SK-N-SH (cell line): ENCODE data around the gene SLC13A3. TPM values are rescaled to one million over a fixed set of nuclear protein-coding genes. Genes with fewer than 3 reads are reported as not detected.

Source experiments
- CTCF ChIA-PET: fragments of 300-600, 350-600 bp; formaldehyde crosslinking; extraction: SDS; loops from one replicate; lab custom pipeline; 2021; lab: Yijun Ruan, JAX
- POLR2A ChIA-PET: fragments of 350-600 bp; sonication (Branson Sonifier 250); formaldehyde crosslinking; extraction: SDS; loops from one replicate; lab custom pipeline; 2020; ENCODE audit warnings: antibody characterized with exemption, inconsistent platforms; lab: Yijun Ruan, JAX
- DNase-seq: peaks from one replicate; pipeline ENCODE4 v3.0.0; 2012
- H2AFZ ChIP-seq: fragments of 200-600 bp; sonication (generic); 2 replicates; pipeline ENCODE4 v1.8.1; 2016; ENCODE audit warnings: antibody characterized with exemption, mild to moderate bottlenecking, low read depth
- H3F3A ChIP-seq: fragments of 200-600 bp; sonication (generic); replicated peaks from 2 replicates; pipeline ENCODE3; 2016; ENCODE audit warnings: antibody characterized with exemption, mild to moderate bottlenecking; ENCODE audit not compliant: insufficient read depth
- H3K27ac ChIP-seq, 2 experiments: fragments of 200-500 bp in 1 of 2; fragments of 200-600 bp in 1 of 2; sonication (Bioruptor generic) in 1 of 2; sonication (generic), shearing (Covaris generic) in 1 of 2; 2 replicates each; pipeline versions ENCODE4 v1.5.1 to v1.6.1; 2014 to 2016; ENCODE audit warnings: low read depth in 2 of 2, inconsistent platforms in 1 of 2, low read length in 1 of 2, mild to moderate bottlenecking in 1 of 2, mixed read lengths in 1 of 2
- H3K27me3 ChIP-seq: fragments of 200-600 bp; sonication (generic), shearing (Covaris generic); 2 replicates; pipeline ENCODE4 v1.6.1; 2016; ENCODE audit warnings: mixed run types; ENCODE audit not compliant: insufficient read depth
- H3K36me3 ChIP-seq, 2 experiments: fragments of 200-500 bp in 1 of 2; fragments of 200-600 bp in 1 of 2; sonication (Bioruptor generic) in 1 of 2; sonication (generic) in 1 of 2; replicated peaks in 1 of 2; 2 replicates each; pipeline versions ENCODE3 to v1.5.1; 2014 to 2016; ENCODE audit warnings: low read length in 1 of 2, mild to moderate bottlenecking in 1 of 2; ENCODE audit not compliant: insufficient read depth in 2 of 2, control insufficient read depth in 1 of 2
- H3K4me1 ChIP-seq, 2 experiments: fragments of 200-500 bp in 1 of 2; fragments of 200-600 bp in 1 of 2; sonication (Bioruptor generic) in 1 of 2; sonication (generic), shearing (Covaris generic) in 1 of 2; 2 replicates each; pipeline versions ENCODE4 v1.5.1 to v1.6.1; 2014 to 2016; ENCODE audit warnings: low read depth in 1 of 2, low read length in 1 of 2, mixed run types in 1 of 2; ENCODE audit not compliant: insufficient read depth in 2 of 2, control insufficient read depth in 1 of 2
- H3K4me2 ChIP-seq: fragments of 200-600 bp; sonication (generic), shearing (Covaris generic); 2 replicates; pipeline ENCODE4 v1.6.1; 2017; ENCODE audit warnings: mixed run types
- H3K4me3 ChIP-seq, 2 experiments: fragments of 200-500 bp in 1 of 2; fragments of 200-600 bp in 1 of 2; sonication (Bioruptor generic) in 1 of 2; sonication (generic), shearing (Covaris generic) in 1 of 2; 2 replicates each; pipeline versions ENCODE4 v1.5.1 to v1.8.1; 2014 to 2016; ENCODE audit warnings: low read depth in 2 of 2, inconsistent platforms in 1 of 2, low read length in 1 of 2, mild to moderate bottlenecking in 1 of 2, mixed read lengths in 1 of 2, moderate library complexity in 1 of 2
- H3K79me2 ChIP-seq: fragments of 200-600 bp; sonication (generic); 2 replicates; pipeline ENCODE4 v1.8.1; 2017; ENCODE audit warnings: mild to moderate bottlenecking; ENCODE audit not compliant: insufficient read depth
- H3K9ac ChIP-seq: fragments of 200-600 bp; sonication (generic); 2 replicates; pipeline ENCODE4 v1.6.1; 2017; ENCODE audit warnings: mixed run types
- H3K9me2 ChIP-seq: fragments of 200-600 bp; sonication (generic); 2 replicates; pipeline ENCODE4 v1.6.1; 2017; ENCODE audit warnings: mixed run types
- H3K9me3 ChIP-seq: fragments of 200-600 bp; sonication (generic); 2 replicates; pipeline ENCODE4 v1.6.1; 2017; ENCODE audit warnings: mixed run types, mild to moderate bottlenecking, moderate library complexity
- H4K20me1 ChIP-seq: fragments of 200-600 bp; sonication (generic); 2 replicates; pipeline ENCODE4 v1.6.1; 2017; ENCODE audit warnings: mild to moderate bottlenecking, mixed run types; ENCODE audit not compliant: insufficient read depth
- EZH2phosphoT487 ChIP-seq: fragments of 200-600 bp; sonication (generic); IDR thresholded peaks from 2 replicates; pipeline ENCODE4 v1.6.1; 2017; ENCODE audit warnings: low read depth, mixed run types, mild to moderate bottlenecking, antibody characterized with exemption, moderate library complexity, borderline replicate concordance
- FOSL2 ChIP-seq: IDR thresholded peaks from 2 replicates; pipeline ENCODE4 v1.4.0; 2012; ENCODE audit warnings: low read depth, mild to moderate bottlenecking, moderate library complexity, borderline replicate concordance
- FOXJ3 ChIP-seq: sonication (generic); formaldehyde crosslinking; IDR thresholded peaks from 2 replicates; pipeline ENCODE4 v1.5.1; 2020; ENCODE audit warnings: mild to moderate bottlenecking, missing genetic modification reagents
- GABPA ChIP-seq: IDR thresholded peaks from 2 replicates; pipeline ENCODE4 v1.4.0; 2012; ENCODE audit warnings: low read depth, mild to moderate bottlenecking
- MXI1 ChIP-seq: IDR thresholded peaks from 2 replicates; pipeline ENCODE4 v1.6.1; 2012; ENCODE audit warnings: mild to moderate bottlenecking, low read depth, low read length, improper control_type of control experiment
- NFIC ChIP-seq: IDR thresholded peaks from 2 replicates; pipeline ENCODE4 v1.4.0; 2012; ENCODE audit warnings: borderline replicate concordance
- RAD21 ChIP-seq: IDR thresholded peaks from 2 replicates; pipeline ENCODE4 v1.6.1; 2012; ENCODE audit warnings: mild to moderate bottlenecking, low read length
- RCOR1 ChIP-seq: fragments of 150-350 bp; IDR thresholded peaks from 2 replicates; pipeline ENCODE4 v1.6.1; 2017; ENCODE audit warnings: antibody characterized with exemption, low read length
- RFX5 ChIP-seq: IDR thresholded peaks from 2 replicates; pipeline ENCODE4 v1.6.1; 2012; ENCODE audit warnings: mild to moderate bottlenecking, improper control_type of control experiment, low read length
- SIN3A ChIP-seq: IDR thresholded peaks from 2 replicates; pipeline ENCODE4 v1.6.1; 2012; ENCODE audit warnings: low read depth, mild to moderate bottlenecking, low read length, moderate library complexity, borderline replicate concordance
- TAF1 ChIP-seq: IDR thresholded peaks from 2 replicates; pipeline ENCODE4 v1.6.1; 2012; ENCODE audit warnings: low read depth, mild to moderate bottlenecking, low read length, moderate library complexity, borderline replicate concordance
- TCF12 ChIP-seq: IDR thresholded peaks from 2 replicates; pipeline ENCODE4 v1.4.0; 2012
- WGBS: methylation state at CpG from one replicate; pipeline ENCODE4 v1.1.6; 2017; ENCODE audit warnings: low lambda C conversion rate; 5-methylcytosine and 5-hydroxymethylcytosine counted together
- polyA plus RNA-seq, 3 experiments: library from polyadenylated mRNA; depleted of rRNA; stranded (reverse); fragments of >200 nt; gene quantifications; 2 replicates each; pipeline ENCODE4 v1.2.3, GENCODE V29; 2012
- TF ChIP-seq, protein P1 (sequence below): fragments of 200-600 bp; sonication (generic); IDR thresholded peaks from 2 replicates; pipeline ENCODE4 v1.6.1; 2017; ENCODE audit warnings: antibody characterized with exemption, mild to moderate bottlenecking, moderate library complexity
- TF ChIP-seq, protein P2 (sequence below): fragments of 150-350 bp; IDR thresholded peaks from 2 replicates; pipeline ENCODE4 v1.6.1; 2016; ENCODE audit warnings: mild to moderate bottlenecking, low read depth, low read length
- TF ChIP-seq, protein P3 (sequence below): fragments of 150-350 bp; IDR thresholded peaks from 2 replicates; pipeline ENCODE4 v1.6.1; 2017; ENCODE audit warnings: antibody characterized with exemption, low read length, low read depth, borderline replicate concordance
- TF ChIP-seq, protein P4 (sequence below): IDR thresholded peaks from 2 replicates; pipeline ENCODE4; 2012
- TF ChIP-seq, protein P5 (sequence below): IDR thresholded peaks from 2 replicates; pipeline ENCODE4 v1.6.1; 2012; ENCODE audit warnings: mild to moderate bottlenecking, low read depth, low read length, moderate library complexity

Gene SLC13A3
- polyA plus RNA-seq, 1 of the 3 experiments (the other 2 are of a cell fraction), result 0.10 TPM

DNA sequence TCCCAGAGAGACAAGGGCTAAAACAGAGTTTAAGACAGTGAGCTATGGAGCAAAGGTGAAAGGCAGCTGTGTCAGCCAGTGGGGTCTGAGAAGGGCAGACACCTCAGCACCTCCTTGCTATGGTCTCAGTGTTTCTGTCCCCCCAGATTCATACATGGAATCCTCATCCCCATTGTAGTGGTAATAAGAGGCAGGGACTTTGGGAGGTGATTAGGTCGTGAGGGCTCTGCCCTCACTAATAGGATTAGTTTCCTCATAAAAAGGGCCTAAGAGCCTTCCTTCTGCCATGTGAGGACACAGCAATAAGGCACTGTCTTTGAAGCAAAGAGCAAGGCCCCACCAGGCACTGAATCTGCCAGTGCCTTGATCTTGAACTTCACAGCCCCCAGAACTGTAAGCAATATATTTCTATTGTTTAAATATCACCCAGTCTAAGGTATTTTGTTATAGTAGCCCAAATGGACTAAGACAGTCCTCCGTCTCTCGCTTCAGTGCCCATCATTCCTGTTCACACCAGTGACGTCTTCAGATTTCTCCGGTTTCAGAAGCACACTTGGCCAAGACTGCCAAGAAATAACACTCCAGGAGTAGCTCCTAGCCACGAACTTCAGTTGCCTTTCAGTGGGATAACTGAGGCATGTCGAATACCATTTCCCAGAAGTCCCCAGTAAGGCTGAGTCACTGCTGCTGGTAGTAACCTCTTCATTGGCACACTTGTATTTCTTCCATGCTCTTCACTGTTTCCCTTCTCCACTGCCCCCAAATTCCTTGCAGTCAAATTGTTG lies 32.8 kb downstream of the SLC13A3 start:
- TF ChIP-seq FOSL2, result no peak
- no peak for TF ChIP-seq TAF1
- no peak for TF ChIP-seq GABPA
- TF ChIP-seq RFX5, result no peak
- no peaks in the 10 kb centered on the region for H4K20me1 ChIP-seq

DNA sequence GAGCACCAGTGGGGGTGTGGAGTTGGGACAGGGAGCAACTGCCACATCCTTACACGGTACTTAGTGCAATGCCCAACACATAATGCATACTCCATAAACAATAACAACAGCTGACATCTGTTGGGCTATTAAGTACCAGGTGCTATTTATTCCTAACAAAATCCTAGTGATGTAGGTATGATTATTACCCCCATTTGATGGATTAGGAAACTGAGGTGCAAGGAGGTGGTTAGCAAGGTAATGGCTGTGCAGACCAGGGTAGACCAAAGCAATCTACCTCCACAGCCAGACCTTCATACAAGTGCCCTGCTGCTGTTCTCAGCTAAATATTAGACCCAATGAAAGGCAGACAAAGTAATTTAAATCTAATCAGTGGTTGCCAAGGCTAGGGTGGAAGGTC lies 36.8 kb downstream of the SLC13A3 start:
- Histone ChIP-seq H3K4me3 (no peak overlapping the region), H3F3A (no peaks in the 10 kb centered on the region), H3K9ac (no peak overlapping the region), H3K27me3 (no peaks in the 10 kb centered on the region), H4K20me1 (no peaks in the 10 kb centered on the region), H3K9me2 (no peaks in the 10 kb centered on the region)
- TF ChIP-seq, protein P1, sequence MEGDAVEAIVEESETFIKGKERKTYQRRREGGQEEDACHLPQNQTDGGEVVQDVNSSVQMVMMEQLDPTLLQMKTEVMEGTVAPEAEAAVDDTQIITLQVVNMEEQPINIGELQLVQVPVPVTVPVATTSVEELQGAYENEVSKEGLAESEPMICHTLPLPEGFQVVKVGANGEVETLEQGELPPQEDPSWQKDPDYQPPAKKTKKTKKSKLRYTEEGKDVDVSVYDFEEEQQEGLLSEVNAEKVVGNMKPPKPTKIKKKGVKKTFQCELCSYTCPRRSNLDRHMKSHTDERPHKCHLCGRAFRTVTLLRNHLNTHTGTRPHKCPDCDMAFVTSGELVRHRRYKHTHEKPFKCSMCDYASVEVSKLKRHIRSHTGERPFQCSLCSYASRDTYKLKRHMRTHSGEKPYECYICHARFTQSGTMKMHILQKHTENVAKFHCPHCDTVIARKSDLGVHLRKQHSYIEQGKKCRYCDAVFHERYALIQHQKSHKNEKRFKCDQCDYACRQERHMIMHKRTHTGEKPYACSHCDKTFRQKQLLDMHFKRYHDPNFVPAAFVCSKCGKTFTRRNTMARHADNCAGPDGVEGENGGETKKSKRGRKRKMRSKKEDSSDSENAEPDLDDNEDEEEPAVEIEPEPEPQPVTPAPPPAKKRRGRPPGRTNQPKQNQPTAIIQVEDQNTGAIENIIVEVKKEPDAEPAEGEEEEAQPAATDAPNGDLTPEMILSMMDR, result no peak
- TF ChIP-seq, protein P2, sequence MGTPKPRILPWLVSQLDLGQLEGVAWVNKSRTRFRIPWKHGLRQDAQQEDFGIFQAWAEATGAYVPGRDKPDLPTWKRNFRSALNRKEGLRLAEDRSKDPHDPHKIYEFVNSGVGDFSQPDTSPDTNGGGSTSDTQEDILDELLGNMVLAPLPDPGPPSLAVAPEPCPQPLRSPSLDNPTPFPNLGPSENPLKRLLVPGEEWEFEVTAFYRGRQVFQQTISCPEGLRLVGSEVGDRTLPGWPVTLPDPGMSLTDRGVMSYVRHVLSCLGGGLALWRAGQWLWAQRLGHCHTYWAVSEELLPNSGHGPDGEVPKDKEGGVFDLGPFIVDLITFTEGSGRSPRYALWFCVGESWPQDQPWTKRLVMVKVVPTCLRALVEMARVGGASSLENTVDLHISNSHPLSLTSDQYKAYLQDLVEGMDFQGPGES, result no peak
- TF ChIP-seq TCF12 (no peak), FOSL2 (no peak), RAD21 (no peak), RCOR1 (no peak), FOXJ3 (CRISPR knock-in tag) (no peak), RFX5 (no peak), SIN3A (no peak), GABPA (no peak), NFIC (no peak), EZH2phosphoT487 (no peak), MXI1 (no peak)
- TF ChIP-seq, protein P3, sequence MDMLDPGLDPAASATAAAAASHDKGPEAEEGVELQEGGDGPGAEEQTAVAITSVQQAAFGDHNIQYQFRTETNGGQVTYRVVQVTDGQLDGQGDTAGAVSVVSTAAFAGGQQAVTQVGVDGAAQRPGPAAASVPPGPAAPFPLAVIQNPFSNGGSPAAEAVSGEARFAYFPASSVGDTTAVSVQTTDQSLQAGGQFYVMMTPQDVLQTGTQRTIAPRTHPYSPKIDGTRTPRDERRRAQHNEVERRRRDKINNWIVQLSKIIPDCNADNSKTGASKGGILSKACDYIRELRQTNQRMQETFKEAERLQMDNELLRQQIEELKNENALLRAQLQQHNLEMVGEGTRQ, result no peak
- TF ChIP-seq, protein P4, sequence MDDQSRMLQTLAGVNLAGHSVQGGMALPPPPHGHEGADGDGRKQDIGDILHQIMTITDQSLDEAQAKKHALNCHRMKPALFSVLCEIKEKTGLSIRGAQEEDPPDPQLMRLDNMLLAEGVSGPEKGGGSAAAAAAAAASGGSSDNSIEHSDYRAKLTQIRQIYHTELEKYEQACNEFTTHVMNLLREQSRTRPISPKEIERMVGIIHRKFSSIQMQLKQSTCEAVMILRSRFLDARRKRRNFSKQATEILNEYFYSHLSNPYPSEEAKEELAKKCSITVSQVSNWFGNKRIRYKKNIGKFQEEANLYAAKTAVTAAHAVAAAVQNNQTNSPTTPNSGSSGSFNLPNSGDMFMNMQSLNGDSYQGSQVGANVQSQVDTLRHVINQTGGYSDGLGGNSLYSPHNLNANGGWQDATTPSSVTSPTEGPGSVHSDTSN, result no peak
- TF ChIP-seq, protein P5, sequence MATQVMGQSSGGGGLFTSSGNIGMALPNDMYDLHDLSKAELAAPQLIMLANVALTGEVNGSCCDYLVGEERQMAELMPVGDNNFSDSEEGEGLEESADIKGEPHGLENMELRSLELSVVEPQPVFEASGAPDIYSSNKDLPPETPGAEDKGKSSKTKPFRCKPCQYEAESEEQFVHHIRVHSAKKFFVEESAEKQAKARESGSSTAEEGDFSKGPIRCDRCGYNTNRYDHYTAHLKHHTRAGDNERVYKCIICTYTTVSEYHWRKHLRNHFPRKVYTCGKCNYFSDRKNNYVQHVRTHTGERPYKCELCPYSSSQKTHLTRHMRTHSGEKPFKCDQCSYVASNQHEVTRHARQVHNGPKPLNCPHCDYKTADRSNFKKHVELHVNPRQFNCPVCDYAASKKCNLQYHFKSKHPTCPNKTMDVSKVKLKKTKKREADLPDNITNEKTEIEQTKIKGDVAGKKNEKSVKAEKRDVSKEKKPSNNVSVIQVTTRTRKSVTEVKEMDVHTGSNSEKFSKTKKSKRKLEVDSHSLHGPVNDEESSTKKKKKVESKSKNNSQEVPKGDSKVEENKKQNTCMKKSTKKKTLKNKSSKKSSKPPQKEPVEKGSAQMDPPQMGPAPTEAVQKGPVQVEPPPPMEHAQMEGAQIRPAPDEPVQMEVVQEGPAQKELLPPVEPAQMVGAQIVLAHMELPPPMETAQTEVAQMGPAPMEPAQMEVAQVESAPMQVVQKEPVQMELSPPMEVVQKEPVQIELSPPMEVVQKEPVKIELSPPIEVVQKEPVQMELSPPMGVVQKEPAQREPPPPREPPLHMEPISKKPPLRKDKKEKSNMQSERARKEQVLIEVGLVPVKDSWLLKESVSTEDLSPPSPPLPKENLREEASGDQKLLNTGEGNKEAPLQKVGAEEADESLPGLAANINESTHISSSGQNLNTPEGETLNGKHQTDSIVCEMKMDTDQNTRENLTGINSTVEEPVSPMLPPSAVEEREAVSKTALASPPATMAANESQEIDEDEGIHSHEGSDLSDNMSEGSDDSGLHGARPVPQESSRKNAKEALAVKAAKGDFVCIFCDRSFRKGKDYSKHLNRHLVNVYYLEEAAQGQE, result no peak
- TF ChIP-seq, all 33 proteins: peak for 0
- no peaks in the 10 kb centered on the region for H3K79me2 ChIP-seq
- CTCF ChIA-PET, result no interaction called here
- POLR2A ChIA-PET, result no interaction called here
- H3K4me2 ChIP-seq, result no peak overlapping the region
- DNase-seq, result no peak
- WGBS, result 50% methylated on average over 1 of the region's 1 CpG
- no peaks in the 10 kb centered on the region for H3K9me3 ChIP-seq
- no peaks in the 10 kb centered on the region for H3K4me1 ChIP-seq
- H3K36me3 ChIP-seq, result no peaks in the 10 kb centered on the region
- H2AFZ ChIP-seq, result no peak overlapping the region
- H3K27ac ChIP-seq, result no peak overlapping the region

More for the DNA sequence above, 32.8 kb downstream of the SLC13A3 start:
- H2AFZ ChIP-seq, result no peak overlapping the region
- CTCF ChIA-PET, result interaction anchor here (0.7 kb wide), 1 partner anchor 14 kb away, joined by 3 read pairs; no protein-coding TSS in a partner anchor
- no peaks in the 10 kb centered on the region for H3K27me3 ChIP-seq
- no peak overlapping the region for H3K27ac ChIP-seq
- no peak overlapping the region for H3K9ac ChIP-seq
- H3K4me1 ChIP-seq, result no peaks in the 10 kb centered on the region
- no peaks in the 10 kb centered on the region for H3F3A ChIP-seq
- H3K9me2 ChIP-seq, result no peaks in the 10 kb centered on the region
- H3K79me2 ChIP-seq, result no peaks in the 10 kb centered on the region
- no peak for DNase-seq
- no peak overlapping the region for H3K4me2 ChIP-seq
- no peak overlapping the region for H3K4me3 ChIP-seq
- no peaks in the 10 kb centered on the region for H3K9me3 ChIP-seq
- POLR2A ChIA-PET, result no interaction called here
- 44% methylated on average over 7 of the region's 7 CpGs for WGBS
- H3K36me3 ChIP-seq, result no peaks in the 10 kb centered on the region
